Left kidney (tissue), 8 donors: ENCODE results near the gene SOCS1. TPM values are rescaled to one million over a fixed set of nuclear protein-coding genes. Genes with fewer than 3 reads are reported as not detected.
"Not testable (repeated sequence)": the region's sequence is repeated elsewhere in the genome, so short reads cannot be mapped to it uniquely, and the experiment has no call there.

Experiments
- DNase-seq: peaks from one replicate; pipeline ENCODE4 v3.0.0-alpha.2; 2013
- long read RNA-seq, 8 donors: transcript quantifications; one replicate each; lab custom pipeline, GENCODE V29; 2026
- polyA plus RNA-seq: library from polyadenylated mRNA; unstranded; fragments of 120-200 nt; gene quantifications from one replicate; pipeline ENCODE4 v1.2.1, GENCODE V29; 2013; ENCODE audit not compliant: insufficient read length

SOCS1 gene
- 4.0 TPM for polyA plus RNA-seq
- long read RNA-seq, donor 1, transcript SOCS1-201 (2 exons, 1,225 nt): major isoform, 6 of 12 reads
- long read RNA-seq, donor 1, transcript SOCS1-202 (1 exons, 1,784 nt): major isoform, 6 of 12 reads
- long read RNA-seq, donor 1, partial matches to known transcripts: 0 of 12 reads
- long read RNA-seq, donor 1, other reads (novel, unspliced or antisense): 0 of 12 reads
- long read RNA-seq, donor 2, transcript SOCS1-201 (2 exons, 1,225 nt): major isoform, 13 of 17 reads
- long read RNA-seq, donor 2, partial matches to known transcripts: 0 of 17 reads
- long read RNA-seq, donor 2, other reads (novel, unspliced or antisense): 0 of 17 reads
- long read RNA-seq, donor 3, partial matches to known transcripts: 0 of 7 reads
- long read RNA-seq, donor 3, other reads (novel, unspliced or antisense): 0 of 7 reads
- long read RNA-seq, donor 4, partial matches to known transcripts: 0 of 1 reads
- long read RNA-seq, donor 4, other reads (novel, unspliced or antisense): 0 of 1 reads
- long read RNA-seq, donor 5, transcript SOCS1-201 (2 exons, 1,225 nt): major isoform, 13 of 16 reads
- long read RNA-seq, donor 5, partial matches to known transcripts: 0 of 16 reads
- long read RNA-seq, donor 5, other reads (novel, unspliced or antisense): 0 of 16 reads
- long read RNA-seq, donor 6, transcript SOCS1-201 (2 exons, 1,225 nt): major isoform, 9 of 13 reads
- long read RNA-seq, donor 6, partial matches to known transcripts: 0 of 13 reads
- long read RNA-seq, donor 6, other reads (novel, unspliced or antisense): 0 of 13 reads
- long read RNA-seq, donor 7, transcript SOCS1-202 (1 exons, 1,784 nt): minor isoform, 7 of 20 reads
- long read RNA-seq, donor 7, transcript SOCS1-201 (2 exons, 1,225 nt): major isoform, 13 of 20 reads
- long read RNA-seq, donor 7, partial matches to known transcripts: 0 of 20 reads
- long read RNA-seq, donor 7, other reads (novel, unspliced or antisense): 0 of 20 reads
- long read RNA-seq, donor 8, partial matches to known transcripts: 0 of 4 reads
- long read RNA-seq, donor 8, other reads (novel, unspliced or antisense): 0 of 4 reads

DNA sequence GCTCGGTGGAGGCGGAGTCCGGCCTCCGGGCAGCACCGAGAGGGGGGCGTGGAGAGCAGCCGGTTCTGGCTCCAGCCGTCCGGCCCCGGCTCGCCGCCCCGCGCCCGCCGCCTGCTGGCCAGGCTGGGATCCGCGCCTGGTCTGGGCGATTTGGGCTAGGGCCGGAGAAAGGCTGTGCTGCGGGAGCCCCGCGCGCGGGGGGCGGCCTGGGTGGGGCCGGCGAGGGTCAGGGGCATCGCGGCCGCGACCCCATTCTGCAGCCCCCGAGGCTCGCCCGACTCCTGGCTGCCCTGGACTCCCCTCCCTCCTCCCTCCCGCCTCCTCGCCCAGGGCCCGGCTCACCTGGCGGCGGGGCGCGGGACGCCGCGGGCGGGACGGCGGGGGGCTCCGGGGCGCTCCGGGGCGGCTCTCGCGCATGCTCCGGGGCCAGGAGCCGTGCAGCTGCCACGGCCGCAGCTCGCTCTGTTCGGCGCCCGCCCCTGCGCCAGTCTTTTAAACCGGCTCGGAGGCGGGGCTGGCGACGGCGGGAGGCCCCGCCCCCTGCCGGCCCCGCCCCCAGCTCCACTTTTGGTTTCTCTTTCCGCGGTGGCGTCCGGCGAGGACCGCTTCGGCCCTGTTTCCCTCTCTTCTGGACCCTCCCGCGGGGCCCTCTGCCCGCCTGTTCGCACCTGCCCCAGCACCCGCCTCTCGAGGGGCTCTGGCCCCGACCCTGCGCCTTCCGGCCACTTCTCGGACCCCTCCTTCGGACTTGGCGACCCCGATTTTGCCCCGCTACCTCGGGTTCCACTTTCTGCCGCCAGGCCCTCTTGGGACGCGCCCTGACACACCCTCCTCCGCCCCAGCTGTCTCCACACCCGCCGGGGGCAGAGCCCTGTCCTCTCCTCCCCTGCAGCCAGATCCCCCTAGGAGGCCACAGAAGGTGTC lies at the start of gene SOCS1:
Gene SOCS1 (minus strand): TSS at position 468 of the 924 bp plus-strand sequence. CDS start 726 bp downstream, outside the sequence.
- peak; percentile 87 for DNase-seq

GRCh38 chr16:11303405-11304138 lies 47.6 kb upstream of the SOCS1 start:
- peak; percentile 34 for DNase-seq

GRCh38 chr16:11302977-11303376 lies 47.0 kb upstream of the SOCS1 start:
- DNase-seq: no peak

GRCh38 chr16:11301645-11302501 lies 45.9 kb upstream of the SOCS1 start:
- no peak for DNase-seq

GRCh38 chr16:11300560-11300892 lies 44.5 kb upstream of the SOCS1 start:
- no peak for DNase-seq

DNA sequence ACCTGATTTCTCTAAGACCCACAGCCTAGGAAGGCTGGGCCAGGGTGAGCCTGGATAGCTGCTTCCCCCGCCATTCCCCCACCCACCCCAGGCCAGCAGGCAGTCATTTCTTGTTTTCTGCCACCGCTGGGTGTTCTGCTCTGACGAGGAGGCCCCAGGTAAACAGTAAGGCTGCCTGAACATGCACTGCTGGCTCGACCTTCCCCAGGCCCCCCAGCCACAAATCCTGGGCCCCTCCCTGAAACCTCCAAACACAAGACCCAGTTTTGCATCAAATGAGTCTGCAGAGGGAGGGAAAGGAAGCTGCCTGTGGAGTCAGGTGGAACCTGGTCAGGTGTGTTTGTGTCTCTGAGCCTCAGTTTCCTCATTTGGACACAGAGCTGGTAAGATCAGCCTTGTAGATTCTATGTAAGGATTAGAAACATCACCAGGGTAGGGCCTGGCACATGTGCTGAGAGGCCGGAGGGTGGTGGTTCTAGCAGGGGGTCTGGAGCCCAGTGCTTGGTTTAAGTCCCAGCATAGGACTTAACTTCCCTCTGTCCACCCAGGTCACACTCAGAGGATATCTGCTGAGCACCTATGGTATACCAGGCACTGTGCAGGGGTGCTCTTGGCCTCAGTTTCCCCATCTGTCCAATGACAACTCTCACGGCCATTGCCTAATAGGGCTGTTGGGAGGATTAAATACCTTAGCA lies 44.0 kb upstream of the SOCS1 start:
- no peak for DNase-seq

DNA sequence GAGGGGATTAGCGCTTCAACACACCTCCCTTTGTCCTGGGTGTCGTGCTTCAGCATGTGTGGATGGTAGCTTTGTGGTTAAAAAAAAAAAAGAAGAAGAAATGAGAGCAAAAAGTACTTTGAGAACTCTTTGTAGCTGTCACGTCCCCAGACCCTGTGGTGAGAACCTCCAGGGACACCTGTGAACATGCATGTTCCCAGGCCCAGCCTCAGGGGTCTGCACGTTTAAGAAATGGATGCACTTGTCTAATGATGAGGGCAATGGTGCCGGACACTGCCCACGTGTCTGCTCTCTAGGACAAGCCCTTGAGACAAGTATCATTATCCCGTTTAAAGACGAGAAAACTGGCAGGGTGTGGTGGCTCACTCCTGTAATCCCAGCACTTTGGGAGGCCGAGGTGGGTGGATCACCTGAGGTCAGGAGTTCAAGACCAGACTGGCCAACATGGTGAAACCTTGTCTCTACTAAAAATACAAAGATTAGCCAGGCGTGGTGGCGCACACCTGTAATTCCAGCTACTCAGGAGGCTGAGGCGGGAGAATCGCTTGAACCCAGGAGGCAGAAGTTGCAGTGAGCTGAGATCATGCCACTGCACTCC lies 43.0 kb upstream of the SOCS1 start:
- DNase-seq: not testable (repeated sequence)

DNA sequence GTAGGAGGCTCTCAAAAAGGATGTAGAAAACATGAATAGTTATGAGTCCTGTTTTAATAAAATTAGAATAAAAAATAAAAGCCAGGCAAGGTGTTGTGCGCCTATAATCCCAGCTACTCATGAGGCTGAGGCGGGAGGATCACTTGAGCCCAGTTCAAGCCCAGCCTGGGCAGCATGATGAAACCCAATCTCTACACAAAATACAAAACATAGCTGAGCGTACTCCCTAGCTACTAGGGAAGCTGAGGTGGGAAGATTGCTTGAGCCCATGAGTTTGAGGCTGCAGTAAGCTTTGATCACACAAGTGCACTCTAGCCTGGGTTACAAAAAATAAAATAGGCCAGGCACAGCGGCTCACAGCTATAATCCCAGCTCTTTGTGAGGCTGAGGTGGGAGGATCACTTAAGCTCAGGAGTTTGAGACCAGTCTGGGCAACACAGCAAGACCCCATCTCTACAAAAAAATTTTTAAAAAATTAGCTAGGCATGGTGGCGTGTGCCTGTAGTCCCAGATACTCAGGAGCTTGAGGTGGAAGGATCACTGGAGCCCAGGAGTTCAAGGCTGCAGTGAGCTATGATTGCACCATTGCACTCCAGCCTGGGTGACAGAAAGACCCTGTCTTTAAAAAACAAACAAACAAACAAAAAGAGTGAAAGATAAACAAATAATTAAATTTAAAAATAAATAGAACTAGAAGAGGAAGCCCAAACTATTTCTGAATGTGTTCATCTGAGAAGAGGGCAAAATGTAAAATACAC lies 42.3 kb upstream of the SOCS1 start:
- no peak for DNase-seq

DNA sequence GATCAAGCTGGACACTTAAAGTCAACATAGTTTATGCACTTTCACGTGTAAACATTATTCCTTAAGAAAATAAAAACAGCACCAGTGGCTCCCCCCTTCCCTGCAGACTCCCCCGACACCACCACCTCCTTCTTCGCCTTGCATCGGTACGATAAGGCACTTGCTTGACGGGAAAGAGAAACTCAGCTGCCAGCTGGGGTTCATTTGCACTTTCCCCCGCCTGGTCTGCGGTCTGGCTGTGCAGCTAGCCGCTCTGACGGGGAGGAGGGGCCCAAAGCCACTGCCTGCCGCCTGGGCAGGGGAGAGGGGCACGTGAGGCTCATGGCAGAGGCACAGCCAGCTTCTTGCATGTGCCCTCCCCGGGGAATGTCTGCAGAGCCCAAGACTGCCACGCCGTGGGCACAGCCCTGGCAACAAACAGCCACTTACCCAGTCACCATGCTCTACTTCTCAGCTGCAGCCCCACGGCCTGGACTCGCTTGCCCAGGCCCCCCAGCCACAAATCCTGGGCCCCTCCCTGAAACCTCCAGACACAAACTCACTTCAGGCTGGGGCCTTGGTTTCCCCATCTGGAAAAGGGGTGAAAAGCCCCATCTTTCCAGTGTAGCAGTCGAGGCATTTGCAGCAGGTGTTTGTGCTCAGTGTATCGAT lies 41.6 kb upstream of the SOCS1 start:
- DNase-seq: peak; percentile 60

- peak; percentile 37 for DNase-seq
Observed at GRCh38 chr16:11296706-11297491, 40.9 kb upstream of the SOCS1 start.

DNA sequence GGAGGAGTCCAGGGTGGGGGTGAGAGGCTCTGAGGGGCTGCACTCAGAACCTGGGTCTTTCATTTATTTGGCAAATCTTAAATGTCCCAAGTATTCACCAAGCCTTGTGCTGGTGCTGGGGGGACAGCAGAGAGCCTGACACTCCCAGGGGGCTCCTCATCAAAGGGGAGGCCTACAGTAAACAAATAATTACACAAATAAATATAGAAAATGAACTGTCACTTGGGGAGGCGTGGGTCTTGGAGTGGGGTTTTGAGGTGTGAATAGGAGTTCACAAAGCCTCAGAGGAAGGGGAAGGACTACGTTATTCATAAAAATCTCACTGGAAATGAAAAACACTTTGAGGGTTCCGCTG lies 40.3 kb upstream of the SOCS1 start:
- DNase-seq: no peak

DNA sequence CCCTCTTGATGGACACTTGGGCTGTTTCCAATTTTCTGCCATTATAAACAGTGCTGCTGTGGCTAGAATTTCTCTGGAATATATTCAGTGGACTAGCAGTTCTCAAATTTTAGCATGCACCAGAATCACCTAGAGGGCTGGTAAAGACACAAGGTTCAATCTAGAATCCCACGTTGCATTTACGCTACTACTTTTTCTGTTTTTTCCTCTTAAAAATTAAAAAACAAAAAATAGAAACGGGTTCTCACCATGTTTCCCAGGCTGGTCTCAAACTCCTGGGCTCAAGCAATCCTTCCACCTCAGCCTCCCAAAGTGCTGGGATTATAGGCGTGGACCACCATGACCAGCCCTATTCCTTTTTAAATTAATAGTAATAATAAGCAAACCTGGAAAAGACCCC lies 39.7 kb upstream of the SOCS1 start:
- no peak for DNase-seq

GRCh38 chr16:11292076-11292748 lies 36.2 kb upstream of the SOCS1 start:
- no peak for DNase-seq

DNA sequence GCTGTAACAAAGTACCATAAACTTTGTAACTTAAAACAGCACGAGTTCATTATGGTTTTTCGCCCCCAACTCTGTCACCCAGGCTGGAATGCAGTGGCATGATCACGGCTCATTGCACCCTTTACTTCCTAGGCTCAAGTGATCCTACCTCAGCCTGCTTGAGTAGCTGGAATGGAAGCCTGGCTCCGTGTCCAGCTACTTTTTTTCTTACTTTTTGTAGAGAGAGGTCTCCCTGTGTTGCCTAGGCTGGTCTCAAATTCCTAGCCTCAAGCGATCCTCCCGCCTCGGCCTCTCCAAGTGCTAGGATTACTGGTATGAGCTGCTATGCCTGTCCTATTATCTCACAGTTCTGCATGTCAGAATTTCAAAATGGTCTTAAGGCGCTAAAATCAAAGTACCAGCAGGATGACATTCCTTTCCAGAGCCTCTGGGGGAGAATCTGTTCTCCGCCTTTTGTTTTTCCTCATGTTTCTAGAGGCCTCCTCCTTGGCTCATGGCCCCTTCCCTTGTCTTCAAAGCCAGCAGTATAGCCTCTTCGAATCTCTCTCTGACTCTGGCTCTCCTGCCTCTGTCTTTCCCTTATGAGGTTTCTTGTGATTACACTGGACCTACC lies 35.2 kb upstream of the SOCS1 start:
- peak; percentile 71 for DNase-seq

DNA sequence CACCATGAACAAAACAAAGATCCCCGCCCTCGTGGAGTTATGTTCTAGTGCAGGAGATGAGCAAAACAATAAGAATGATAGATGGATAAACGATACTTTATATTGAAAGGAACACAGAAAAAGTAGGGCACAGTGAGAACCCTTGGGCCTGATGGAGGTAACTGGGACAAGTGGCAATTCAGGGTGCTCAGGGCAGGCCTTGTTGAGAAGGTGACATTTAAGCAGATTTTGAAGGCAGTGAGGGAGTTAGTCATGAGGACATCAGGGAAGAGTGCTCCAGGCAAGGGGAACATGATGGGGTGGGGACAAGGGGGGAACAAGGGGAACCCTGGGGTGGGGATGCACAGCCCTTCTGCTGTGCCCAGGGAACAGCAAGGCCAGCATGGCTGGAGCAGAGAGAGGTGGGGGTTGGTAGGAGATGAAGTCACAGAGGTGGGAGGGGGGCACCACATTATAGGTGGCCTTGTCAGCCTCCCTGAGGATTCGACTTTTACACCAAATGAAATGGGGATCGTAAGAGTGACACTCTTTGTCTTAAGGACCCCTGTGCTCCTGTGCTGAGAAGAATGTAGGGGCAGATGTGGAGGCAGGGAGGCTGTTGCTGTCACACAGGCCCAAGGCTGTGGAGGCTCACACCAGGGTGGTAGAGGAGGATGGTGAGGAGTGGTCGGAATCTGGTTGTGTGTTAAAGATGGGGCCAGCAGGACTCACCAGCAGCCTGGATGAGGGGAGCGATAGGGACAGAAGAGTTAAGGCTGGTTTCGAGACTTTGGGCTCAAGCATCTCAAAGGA lies 34.3 kb upstream of the SOCS1 start:
- no peak for DNase-seq
